ENCODE measurements around the gene MAP3K15.

The MAP3K15 gene

DNA sequence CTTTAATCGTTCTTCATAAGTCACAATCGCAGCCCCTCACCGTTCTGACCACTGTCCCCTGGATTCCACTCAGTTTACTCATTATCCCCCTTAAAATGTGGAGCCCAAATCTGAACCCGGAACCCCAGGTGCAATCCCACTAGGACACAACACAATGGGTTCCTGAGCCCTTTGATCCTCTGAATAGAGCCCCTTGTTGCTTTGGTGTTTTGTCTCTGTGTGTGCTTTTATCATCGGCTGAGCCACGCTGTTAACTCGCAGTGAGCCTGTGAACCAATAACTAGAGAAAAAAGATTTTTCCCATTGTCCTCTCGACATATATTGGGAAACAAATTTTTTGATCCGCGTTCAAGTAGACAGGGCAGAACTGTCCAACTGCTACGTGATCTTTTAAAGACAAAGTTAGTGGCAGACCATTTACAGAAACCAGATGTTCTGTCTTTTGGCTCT lies 172.2 kb downstream of the MAP3K15 start:
- DNase-seq (ENCODE audit: low read depth), result no peak

DNA sequence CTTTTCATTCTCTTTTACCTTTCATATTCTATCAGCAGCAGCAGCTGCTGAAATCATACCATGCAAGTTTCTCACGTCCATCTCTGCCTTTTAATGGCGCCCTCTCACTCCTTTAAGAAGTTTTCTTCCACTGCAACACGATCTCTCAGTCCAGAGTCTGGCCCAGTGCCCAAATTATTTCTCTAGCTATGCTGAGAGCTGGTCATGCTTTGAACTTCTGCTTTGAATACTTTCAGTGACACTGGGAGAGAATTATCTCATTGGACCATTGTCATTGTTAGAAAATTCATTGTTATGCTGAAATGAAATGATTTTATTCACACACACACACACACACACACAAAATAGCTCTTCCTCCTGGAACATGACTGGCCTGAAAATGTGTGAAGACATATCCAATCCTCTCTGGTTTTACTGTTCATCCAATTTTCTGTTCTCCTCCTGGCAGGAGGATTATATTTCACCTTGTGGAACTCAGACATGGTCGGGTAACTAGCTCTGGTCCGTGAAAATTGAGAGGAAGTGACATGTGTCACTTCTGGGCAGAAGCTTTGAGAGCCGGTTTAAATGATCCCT lies 172.9 kb downstream of the MAP3K15 start:
- DNase-seq (ENCODE audit: low read depth), result no peak

- DNase-seq (ENCODE audit: low read depth), result no peak
Observed at GRCh38 chrX:19334945-19335626, 180.2 kb downstream of the MAP3K15 start.

- DNase-seq (ENCODE audit: low read depth), result no peak
Observed at GRCh38 chrX:19332983-19333382, 182.3 kb downstream of the MAP3K15 start.

DNA sequence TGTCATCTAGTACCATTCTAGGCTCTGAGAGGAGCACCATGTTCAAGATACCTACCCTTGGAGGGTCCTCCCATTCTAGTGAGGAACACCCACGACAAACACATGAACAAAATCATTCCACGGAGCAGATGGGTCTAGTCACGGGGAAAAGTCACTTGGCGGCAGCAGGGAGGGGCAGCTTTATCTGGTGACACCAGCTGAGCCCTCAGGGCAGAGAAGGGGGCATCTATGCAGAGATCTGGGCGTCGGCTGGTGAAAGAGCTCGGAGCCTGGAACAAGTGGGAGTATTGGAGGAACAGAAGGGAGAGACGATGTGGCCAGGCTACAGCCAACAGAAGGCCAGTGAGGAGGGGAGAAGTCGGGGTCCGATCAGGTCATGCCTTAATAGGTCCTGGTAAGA lies 183.5 kb downstream of the MAP3K15 start:
- no peak for DNase-seq (ENCODE audit: low read depth)

GRCh38 chrX:19326567-19326966 lies 188.7 kb downstream of the MAP3K15 start:
- no peak for DNase-seq (ENCODE audit: low read depth)

All from non-pigmented ciliary epithelial cell (primary cell).